BLaER1 (cell line): ENCODE measurements around the gene UNK.
A peak's percentile ranks its signal among the peaks of the same experiment; 100 is the strongest.

Source experiments
- H3K27ac ChIP-seq: shearing (Covaris generic); formaldehyde crosslinking; 2 replicates; pipeline ENCODE4 v1.8.1; 2022
- H3K27me3 ChIP-seq: shearing (Covaris generic); formaldehyde crosslinking; 2 replicates; pipeline ENCODE4 v1.8.1; 2022
- H3K36me3 ChIP-seq: shearing (Covaris generic); formaldehyde crosslinking; 2 replicates; pipeline ENCODE4 v1.8.1; 2022
- H3K4me1 ChIP-seq: shearing (Covaris generic); formaldehyde crosslinking; 2 replicates; pipeline ENCODE4 v1.8.1; 2022
- H3K4me2 ChIP-seq: shearing (Covaris generic); formaldehyde crosslinking; 2 replicates; pipeline ENCODE4 v1.8.1; 2022
- H3K4me3 ChIP-seq: shearing (Covaris generic); formaldehyde crosslinking; 2 replicates; pipeline ENCODE4 v1.8.1; 2022
- H3K9ac ChIP-seq: shearing (Covaris generic); formaldehyde crosslinking; 2 replicates; pipeline ENCODE4 v1.8.1; 2022
- H3K9me3 ChIP-seq: shearing (Covaris generic); formaldehyde crosslinking; 2 replicates; pipeline ENCODE4 v1.8.1; 2022
- H4K20me1 ChIP-seq: shearing (Covaris generic); formaldehyde crosslinking; 2 replicates; pipeline ENCODE4 v1.8.1; 2022
- Cebpa-rat ChIP-seq: shearing (Covaris generic); IDR thresholded peaks from 2 replicates; pipeline ENCODE4 v1.8.1; 2022

The UNK gene

DNA sequence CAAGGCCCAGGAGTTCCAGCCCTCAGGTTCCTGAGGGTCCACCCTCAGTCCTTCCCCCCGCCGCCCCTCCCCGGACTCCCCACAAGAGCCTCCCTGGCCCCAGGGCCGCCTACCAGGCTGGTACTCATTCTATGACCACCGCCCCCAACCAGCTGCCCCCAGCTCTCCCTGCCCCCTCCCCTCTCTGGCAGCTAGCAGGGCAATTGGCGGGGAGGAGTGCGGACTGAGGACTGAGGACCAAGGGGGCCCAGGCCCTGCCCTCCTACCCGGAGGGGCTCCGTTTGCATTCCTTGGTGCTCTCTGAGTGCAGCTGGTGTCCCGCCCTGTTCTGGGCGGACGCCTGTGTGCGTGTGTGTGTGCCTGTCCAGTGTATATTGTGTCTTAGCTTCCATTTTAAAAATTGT lies 40.5 kb downstream of the UNK start:
- peaks cover 90% of the 10 kb centered on the region for H3K36me3 ChIP-seq
- no peak for TF ChIP-seq Cebpa-rat
- no peaks in the 10 kb centered on the region for H3K27me3 ChIP-seq
- H4K20me1 ChIP-seq = peaks cover 64% of the 10 kb centered on the region
- H3K4me3 ChIP-seq = no peak overlapping the region
- H3K4me2 ChIP-seq = no peak overlapping the region
- H3K27ac ChIP-seq = peak overlapping the region; percentile 84
- no peaks in the 10 kb centered on the region for H3K9me3 ChIP-seq
- no peak overlapping the region for H3K9ac ChIP-seq
- peaks cover 51% of the 10 kb centered on the region for H3K4me1 ChIP-seq

DNA sequence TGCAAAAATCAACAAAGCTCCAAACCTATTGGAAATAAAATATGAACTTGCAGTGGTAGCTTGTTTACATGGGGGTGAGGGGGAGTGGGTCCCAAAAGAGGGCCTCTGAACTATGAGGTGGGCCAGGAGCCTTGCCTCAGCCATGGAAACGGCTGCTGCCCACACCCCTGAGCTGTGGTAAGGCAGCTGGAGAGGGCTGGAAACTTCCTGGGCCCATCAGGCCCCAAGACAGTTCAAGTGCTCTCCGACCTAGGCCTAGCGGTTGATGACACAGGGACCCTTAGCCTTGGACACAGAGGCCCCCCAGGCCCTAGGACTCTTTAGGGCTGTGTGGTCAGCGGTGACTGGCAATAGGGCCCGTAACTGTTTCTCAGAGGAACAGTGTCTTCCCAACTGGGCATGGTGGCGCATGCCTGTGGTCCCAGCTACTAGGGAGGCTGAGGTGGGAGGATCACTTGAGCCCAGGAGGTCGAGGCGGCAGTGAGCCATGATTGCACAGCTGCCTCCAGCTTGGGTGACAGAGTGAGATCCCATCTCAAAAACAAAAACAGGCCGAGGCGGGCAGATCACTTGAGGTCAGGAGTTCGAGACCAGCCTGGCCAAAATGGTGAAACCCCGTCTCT lies 41.3 kb downstream of the UNK start:
- peak overlapping the region; percentile 84 for H3K27ac ChIP-seq
- peaks cover 60% of the 10 kb centered on the region for H4K20me1 ChIP-seq
- peaks cover 57% of the 10 kb centered on the region for H3K4me1 ChIP-seq
- H3K36me3 ChIP-seq = peaks cover 90% of the 10 kb centered on the region
- H3K4me2 ChIP-seq = peak overlapping the region; percentile 86; the same call in 1 of the 2 replicates
- TF ChIP-seq Cebpa-rat = no peak
- H3K9ac ChIP-seq = no peak overlapping the region
- no peaks in the 10 kb centered on the region for H3K9me3 ChIP-seq
- no peaks in the 10 kb centered on the region for H3K27me3 ChIP-seq
- no peak overlapping the region for H3K4me3 ChIP-seq

DNA sequence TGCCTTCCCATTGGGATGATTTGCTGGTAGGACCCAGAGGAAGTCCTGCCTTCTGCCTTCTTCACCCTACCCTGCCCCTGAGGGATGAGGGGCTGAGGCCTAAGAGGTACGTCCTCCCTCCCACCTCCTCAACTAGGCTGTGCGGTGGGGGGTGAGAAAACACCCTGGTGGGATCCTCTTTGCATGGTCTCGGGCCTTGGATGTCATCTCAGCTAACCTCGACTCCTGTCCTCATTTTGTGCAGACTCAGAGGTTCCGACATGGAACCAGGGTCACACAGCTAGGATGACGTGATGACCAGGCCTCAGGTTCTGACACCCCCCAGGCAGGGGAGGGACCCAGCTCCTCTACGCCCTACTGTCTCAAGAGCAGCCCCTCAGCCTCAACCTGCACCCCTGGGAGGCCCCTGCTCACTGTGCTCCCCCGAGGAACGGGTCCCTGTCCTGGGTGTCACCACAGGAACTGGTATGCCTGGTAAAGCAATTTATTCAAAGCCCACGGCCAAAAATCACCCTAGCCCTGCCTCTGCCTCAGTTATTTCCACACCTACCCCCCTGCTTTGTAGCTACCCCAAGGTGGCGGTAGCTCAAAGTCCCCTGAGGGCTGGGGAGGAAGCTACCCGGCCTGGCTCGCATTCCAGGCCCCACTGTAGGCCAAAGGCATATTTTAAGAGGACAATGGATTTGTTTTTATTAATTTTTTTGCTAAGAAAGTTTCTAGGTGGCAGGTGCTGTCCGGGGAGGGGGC lies 42.1 kb downstream of the UNK start:
- no peaks in the 10 kb centered on the region for H3K27me3 ChIP-seq
- TF ChIP-seq Cebpa-rat = no peak
- peak overlapping the region; percentile 19 for H3K4me3 ChIP-seq
- H3K36me3 ChIP-seq = peaks cover 85% of the 10 kb centered on the region
- peak overlapping the region; percentile 84 for H3K27ac ChIP-seq
- H3K4me1 ChIP-seq = peaks cover 64% of the 10 kb centered on the region
- peaks cover 52% of the 10 kb centered on the region for H4K20me1 ChIP-seq
- no peaks in the 10 kb centered on the region for H3K9me3 ChIP-seq
- H3K4me2 ChIP-seq = peak overlapping the region; percentile 86
- H3K9ac ChIP-seq = peak overlapping the region; percentile 59

DNA sequence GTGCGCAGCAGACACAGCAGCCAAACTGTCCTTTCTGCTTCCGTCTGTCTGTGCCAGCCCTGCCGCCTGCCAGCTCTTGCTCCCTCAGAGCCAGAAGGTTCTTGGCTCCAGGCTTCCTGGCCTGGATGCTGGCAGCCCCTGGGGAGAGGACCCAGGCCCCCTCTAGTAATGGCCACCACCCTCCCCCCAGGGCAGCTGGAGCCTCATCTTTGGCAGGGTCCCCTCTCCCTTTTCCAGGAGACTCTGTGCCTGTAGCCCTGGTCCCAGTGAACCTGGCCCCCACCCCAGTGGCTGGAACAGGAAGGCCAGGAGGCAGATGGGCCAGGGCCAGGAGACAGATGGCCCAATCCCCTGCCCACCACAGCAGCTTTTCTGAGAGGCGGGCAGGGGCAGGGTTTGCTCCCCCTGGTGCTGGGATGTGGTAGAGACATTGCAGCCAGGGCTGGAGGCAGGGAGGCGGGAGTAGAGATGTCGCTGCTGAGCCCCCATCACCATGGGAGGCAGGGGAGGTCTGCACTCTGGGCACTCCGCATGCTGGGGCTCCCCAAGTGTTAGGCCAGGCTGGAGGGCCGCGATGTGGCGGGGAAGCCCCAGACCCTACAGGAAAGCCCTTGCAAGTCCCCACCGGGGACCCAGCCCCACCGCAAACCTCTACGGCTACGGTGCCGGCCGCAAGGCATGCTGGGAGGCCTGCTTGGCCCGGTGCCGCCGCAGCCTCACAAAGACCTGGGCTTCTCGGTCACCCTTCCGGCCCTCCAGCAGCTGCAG lies 42.9 kb downstream of the UNK start:
- Histone ChIP-seq H3K4me3 (peak overlapping the region; percentile 19), H3K9me3 (no peaks in the 10 kb centered on the region), H3K36me3 (peaks cover 77% of the 10 kb centered on the region), H4K20me1 (peaks cover 44% of the 10 kb centered on the region), H3K9ac (peak overlapping the region; percentile 59), H3K4me2 (peak overlapping the region; percentile 86), H3K4me1 (peaks cover 64% of the 10 kb centered on the region), H3K27me3 (no peaks in the 10 kb centered on the region), H3K27ac (peak overlapping the region; percentile 84)
- TF ChIP-seq Cebpa-rat = no peak

DNA sequence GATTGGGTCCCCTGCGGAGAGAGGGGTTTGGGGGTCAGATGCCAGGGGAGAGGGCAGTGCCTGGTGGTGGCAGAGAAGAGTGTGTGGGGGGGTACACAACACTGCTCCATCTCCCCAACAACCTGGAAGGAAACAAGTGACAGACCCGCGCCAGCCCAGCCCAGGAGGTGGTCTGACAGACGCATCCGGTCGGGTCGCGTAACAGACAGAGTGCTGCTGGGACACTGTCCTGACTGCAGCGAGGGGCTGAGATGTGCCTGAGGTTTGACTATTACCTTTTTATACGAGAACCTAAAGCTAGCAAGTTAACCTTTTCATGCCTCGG lies 43.4 kb downstream of the UNK start:
- Histone ChIP-seq H3K36me3 (peaks cover 72% of the 10 kb centered on the region), H3K27me3 (no peaks in the 10 kb centered on the region), H3K9me3 (no peaks in the 10 kb centered on the region), H3K4me1 (peaks cover 69% of the 10 kb centered on the region), H4K20me1 (peaks cover 39% of the 10 kb centered on the region), H3K4me3 (peak overlapping the region; percentile 19; the same call in 1 of the 2 replicates), H3K4me2 (peak overlapping the region; percentile 86), H3K27ac (peak overlapping the region; percentile 84), H3K9ac (peak overlapping the region; percentile 59; the same call in 1 of the 2 replicates)
- no peak for TF ChIP-seq Cebpa-rat

DNA sequence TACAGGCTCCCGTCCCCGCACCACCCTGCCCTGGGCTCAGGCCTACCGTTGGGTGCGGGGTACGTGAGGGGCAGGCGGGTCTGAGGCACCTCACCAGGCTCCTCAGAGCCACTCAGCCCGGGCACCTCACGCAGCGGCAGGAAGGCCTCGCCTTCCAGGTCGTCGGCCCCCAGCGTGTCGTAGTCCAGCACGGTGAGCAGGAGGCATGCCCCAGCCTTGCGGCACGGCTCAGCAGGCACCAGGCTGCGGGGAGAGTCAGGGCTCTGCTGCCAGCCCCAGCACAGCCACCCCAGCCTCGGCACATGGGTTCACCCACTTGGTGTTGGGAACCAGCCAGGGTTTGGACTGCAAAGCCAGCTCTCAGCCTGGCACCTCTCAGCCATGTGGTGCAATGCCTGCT lies 44.1 kb downstream of the UNK start:
- no peaks in the 10 kb centered on the region for H3K9me3 ChIP-seq
- peaks cover 33% of the 10 kb centered on the region for H4K20me1 ChIP-seq
- no peak overlapping the region for H3K9ac ChIP-seq
- H3K4me3 ChIP-seq = no peak overlapping the region
- H3K27ac ChIP-seq = peak overlapping the region; percentile 84
- no peaks in the 10 kb centered on the region for H3K27me3 ChIP-seq
- H3K36me3 ChIP-seq = peaks cover 69% of the 10 kb centered on the region
- H3K4me2 ChIP-seq = peak overlapping the region; percentile 86
- TF ChIP-seq Cebpa-rat = no peak
- peaks cover 76% of the 10 kb centered on the region for H3K4me1 ChIP-seq

DNA sequence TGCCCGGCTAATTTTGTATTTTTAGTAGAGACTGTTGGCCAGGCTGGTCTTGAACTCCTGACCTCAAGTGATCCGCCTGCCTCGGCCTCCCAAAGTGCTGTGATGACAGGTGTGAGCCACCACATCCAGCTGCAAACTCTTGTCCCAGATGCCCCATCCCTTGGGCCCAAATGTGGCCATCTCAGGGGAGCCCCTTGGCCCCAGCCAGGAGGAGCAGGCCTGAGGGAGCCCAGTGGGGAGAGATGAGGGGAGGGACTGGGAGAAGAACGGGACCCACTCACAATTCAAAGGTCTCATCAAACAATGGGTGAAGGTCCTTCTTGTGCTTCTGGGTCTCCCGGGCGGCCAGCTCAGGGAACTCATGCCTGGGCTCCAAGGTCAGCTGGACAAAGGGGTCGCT lies 45.1 kb downstream of the UNK start:
- no peak overlapping the region for H3K4me2 ChIP-seq

DNA sequence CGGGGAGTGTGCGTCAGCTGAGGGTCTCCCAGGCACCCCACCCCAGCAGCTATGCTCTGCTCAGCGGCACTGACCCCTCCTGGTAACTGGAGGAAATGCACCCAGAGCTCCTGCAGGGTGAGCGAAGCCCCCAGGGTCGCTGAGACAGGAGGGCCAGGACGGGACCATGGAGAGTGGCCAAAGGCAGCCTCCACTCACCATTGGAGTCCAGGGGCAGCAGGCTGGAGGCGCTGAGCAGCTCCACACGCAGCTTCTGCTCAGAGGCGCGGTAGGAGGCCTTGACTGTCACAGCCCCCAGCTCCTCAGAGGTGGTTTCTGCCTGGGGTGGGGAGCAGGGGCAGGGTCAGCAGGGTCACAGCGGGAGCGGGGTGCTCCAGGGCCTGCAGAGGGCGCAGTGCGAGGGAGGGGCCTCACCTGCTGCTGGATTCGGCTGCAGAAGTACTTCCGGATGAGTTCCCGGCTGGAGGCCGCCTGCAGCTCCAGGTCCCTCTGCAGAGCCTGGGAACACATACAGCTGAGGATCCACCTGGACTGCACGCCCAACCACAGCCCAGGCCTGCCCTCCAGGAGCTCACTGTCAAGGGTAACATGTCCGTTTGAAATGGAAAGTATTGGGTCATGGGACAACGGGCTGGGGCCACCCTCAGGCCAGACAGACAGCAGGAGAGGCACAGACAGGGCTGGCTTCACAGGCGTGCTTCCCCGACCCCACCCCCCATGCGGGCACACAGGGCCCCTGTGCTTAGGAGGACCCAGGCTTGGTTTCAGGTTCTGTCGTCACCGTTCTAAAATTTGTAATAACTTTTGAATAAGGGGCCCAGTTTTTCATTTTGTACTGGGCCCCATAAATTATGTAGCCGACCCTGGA lies 45.8 kb downstream of the UNK start:
- Histone ChIP-seq H4K20me1 (peaks cover 33% of the 10 kb centered on the region), H3K9ac (no peak overlapping the region; the same call in 1 of the 2 replicates), H3K27me3 (no peaks in the 10 kb centered on the region), H3K4me2 (no peak overlapping the region), H3K9me3 (no peaks in the 10 kb centered on the region), H3K4me3 (no peak overlapping the region), H3K27ac (0 out of 2 replicates have a peak overlapping the region, but pooled peaks have one; percentile 9), H3K36me3 (peaks cover 66% of the 10 kb centered on the region), H3K4me1 (peaks cover 92% of the 10 kb centered on the region)
- no peak for TF ChIP-seq Cebpa-rat

More for the DNA sequence above, 45.1 kb downstream of the UNK start:
- no peak for TF ChIP-seq Cebpa-rat
- Histone ChIP-seq H3K27ac (0 out of 2 replicates have a peak overlapping the region, but pooled peaks have one; percentile 9), H3K9me3 (no peaks in the 10 kb centered on the region), H3K27me3 (no peaks in the 10 kb centered on the region), H3K4me3 (no peak overlapping the region), H3K36me3 (peaks cover 68% of the 10 kb centered on the region), H3K9ac (no peak overlapping the region), H3K4me1 (peaks cover 86% of the 10 kb centered on the region), H4K20me1 (peaks cover 34% of the 10 kb centered on the region)

DNA sequence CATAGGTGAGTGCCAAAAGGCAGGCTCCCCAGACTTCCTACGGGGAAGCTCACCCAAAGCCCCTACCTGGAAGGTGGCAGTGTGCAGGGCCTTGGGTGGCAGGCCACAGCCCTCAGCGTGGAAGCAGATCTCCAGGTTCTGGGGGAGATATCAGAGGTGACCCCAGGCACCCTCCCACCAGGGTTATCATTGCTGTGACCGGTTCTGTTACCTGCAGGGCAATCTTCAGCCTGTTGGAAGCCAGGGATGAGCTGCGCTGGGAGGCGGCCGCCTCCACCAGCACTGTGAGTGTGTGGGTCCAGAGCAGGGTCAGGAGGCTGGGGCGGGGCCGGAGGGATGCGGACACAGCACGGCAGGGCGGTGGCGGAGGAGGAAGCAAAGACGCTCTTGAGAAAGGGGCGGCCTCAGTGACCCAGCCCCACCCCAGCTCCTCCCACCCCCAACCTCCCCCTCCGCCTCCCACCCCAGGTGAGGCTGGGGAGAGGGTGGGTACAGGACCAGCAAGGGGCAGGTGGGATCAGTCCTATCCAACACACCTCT lies 46.5 kb downstream of the UNK start:
- Histone ChIP-seq H3K4me2 (no peak overlapping the region), H3K4me1 (peaks cover 94% of the 10 kb centered on the region), H3K9ac (no peak overlapping the region; the same call in 1 of the 2 replicates), H3K27me3 (no peaks in the 10 kb centered on the region), H4K20me1 (peaks cover 25% of the 10 kb centered on the region), H3K27ac (0 out of 2 replicates have a peak overlapping the region, but pooled peaks have one; percentile 9), H3K4me3 (no peak overlapping the region), H3K36me3 (peaks cover 59% of the 10 kb centered on the region), H3K9me3 (no peaks in the 10 kb centered on the region)
- no peak for TF ChIP-seq Cebpa-rat
